ENCODE measurements around the gene CNTRL.

The CNTRL gene

GRCh38 chr9:121204611-121205010 lies 129.9 kb downstream of the CNTRL start:
- no peak for DNase-seq

- peak; percentile 4 for DNase-seq
Observed at GRCh38 chr9:121206516-121207370, 132.0 kb downstream of the CNTRL start.

GRCh38 chr9:121207371-121207940 lies 132.7 kb downstream of the CNTRL start:
- DNase-seq, result no peak

- no peak for DNase-seq
Observed at GRCh38 chr9:121210536-121210935, 135.8 kb downstream of the CNTRL start.

GRCh38 chr9:121213136-121213806 lies 138.5 kb downstream of the CNTRL start:
- peak; percentile 87 for DNase-seq

- DNase-seq, result no peak
Observed at GRCh38 chr9:121214005-121214404, 139.2 kb downstream of the CNTRL start.

GRCh38 chr9:121216271-121216805 lies 141.6 kb downstream of the CNTRL start:
- no peak for DNase-seq

- DNase-seq, result no peak
Observed at GRCh38 chr9:121217609-121218292, 143.0 kb downstream of the CNTRL start.

GRCh38 chr9:121218357-121219027 lies 143.7 kb downstream of the CNTRL start:
- DNase-seq, result no peak

GRCh38 chr9:121219530-121219929 lies 144.8 kb downstream of the CNTRL start:
- DNase-seq, result no peak

- DNase-seq, result no peak
Observed at GRCh38 chr9:121220996-121221663, 146.4 kb downstream of the CNTRL start.

- DNase-seq, result no peak
Observed at GRCh38 chr9:121221664-121222055, 146.9 kb downstream of the CNTRL start.

- peak; percentile 84 for DNase-seq
Observed at GRCh38 chr9:121222524-121223171, 147.9 kb downstream of the CNTRL start.

- DNase-seq, result no peak
Observed at GRCh38 chr9:121225240-121225639, 150.5 kb downstream of the CNTRL start.

- no peak for DNase-seq
Observed at GRCh38 chr9:121226175-121226574, 151.4 kb downstream of the CNTRL start.
